IMR-90 (cell line): ENCODE data around the gene ARHGAP28. TPM values are rescaled to one million over a fixed set of nuclear protein-coding genes. Genes with fewer than 3 reads are reported as not detected.
A peak's percentile ranks its signal among the peaks of the same experiment; 100 is the strongest.

Experiments used
- ATAC-seq: fragments of 200-7000 bp; cut with Tn5 transposase; 2 replicates; pipeline ENCODE4 v1.9.1; 2020; ENCODE audit warnings: low read depth, mild to moderate bottlenecking, moderate library complexity
- Bru-seq: library from RNA; stranded (reverse); fragments of 400-500 nt; gene quantifications from one replicate; lab custom pipeline; 2021; lab: Mats Ljungman, UMichigan
- BruChase-seq, 2 experiments: library from RNA; stranded (reverse); fragments of 400-500 nt; gene quantifications; one replicate each; lab custom pipeline; 2021; lab: Mats Ljungman, UMichigan
- BruUV-seq: library from RNA; stranded (reverse); fragments of 400-500 nt; replicated peaks from 2 replicates; lab custom pipeline; 2021; lab: Mats Ljungman, UMichigan
- CTCF ChIA-PET: fragments of 300-600 bp; formaldehyde crosslinking; extraction: SDS; loops from one replicate; lab custom pipeline; 2021; ENCODE audit warnings: antibody characterized with exemption; lab: Yijun Ruan, JAX
- POLR2A ChIA-PET: fragments of 300-600 bp; sonication (Branson Sonifier 250); formaldehyde crosslinking; loops from one replicate; lab custom pipeline; 2022; ENCODE audit warnings: antibody characterized with exemption; ENCODE audit not compliant: unreplicated experiment; lab: Charles Lee
- DNase-seq: peaks from one replicate; pipeline ENCODE4 v3.0.0; 2013
- H2AFZ ChIP-seq: replicated peaks from 2 replicates; pipeline ENCODE3; 2013; ENCODE audit warnings: low read length, mild to moderate bottlenecking; ENCODE audit not compliant: poor library complexity
- H2AK5ac ChIP-seq: 2 replicates; pipeline ENCODE4 v1.6.1; 2013; ENCODE audit warnings: low read depth, low read length, inconsistent platforms
- H2AK9ac ChIP-seq: replicated peaks from 2 replicates; pipeline ENCODE3; 2013; ENCODE audit warnings: mild to moderate bottlenecking, low read depth, low read length, moderate library complexity; ENCODE audit not compliant: poor library complexity
- H2BK120ac ChIP-seq: 2 replicates; pipeline ENCODE4 v1.6.1; 2013; ENCODE audit warnings: low read depth, low read length, inconsistent platforms
- H2BK15ac ChIP-seq: 3 replicates; pipeline ENCODE4 v1.6.1; 2013; ENCODE audit warnings: low read depth, low read length, inconsistent platforms
- H2BK20ac ChIP-seq: 2 replicates; pipeline ENCODE4 v1.6.1; 2013; ENCODE audit warnings: low read depth, mild to moderate bottlenecking, inconsistent platforms, low read length, moderate library complexity
- H2BK5ac ChIP-seq: 2 replicates; pipeline ENCODE4 v1.6.1; 2013; ENCODE audit warnings: mild to moderate bottlenecking, low read depth, low read length, inconsistent platforms; ENCODE audit not compliant: poor library complexity, severe bottlenecking
- H3K14ac ChIP-seq: replicated peaks from 2 replicates; pipeline ENCODE4 v1.6.1; 2013; ENCODE audit warnings: low read depth, low read length, inconsistent platforms
- H3K18ac ChIP-seq: 2 replicates; pipeline ENCODE4 v1.6.1; 2013; ENCODE audit warnings: low read depth, low read length, control low read depth
- H3K23ac ChIP-seq: 2 replicates; pipeline ENCODE4 v1.6.1; 2013; ENCODE audit warnings: low read depth, low read length, inconsistent platforms
- H3K27ac ChIP-seq: 2 replicates; pipeline ENCODE4 v1.5.1; 2013; ENCODE audit warnings: mild to moderate bottlenecking, control low read depth, low read length; ENCODE audit not compliant: insufficient read depth
- H3K27me3 ChIP-seq: 2 replicates; pipeline ENCODE4 v1.6.1; 2013; ENCODE audit warnings: low read length; ENCODE audit not compliant: control insufficient read depth, insufficient read depth
- H3K36me3 ChIP-seq: 2 replicates; pipeline ENCODE4 v1.6.1; 2013; ENCODE audit warnings: low read length, mixed read lengths; ENCODE audit not compliant: control insufficient read depth, insufficient read depth
- H3K4ac ChIP-seq: 2 replicates; pipeline ENCODE4 v1.6.1; 2013; ENCODE audit warnings: low read depth, low read length, inconsistent platforms
- H3K4me1 ChIP-seq: 2 replicates; pipeline ENCODE4 v1.6.1; 2013; ENCODE audit warnings: low read length, mixed read lengths; ENCODE audit not compliant: control insufficient read depth, insufficient read depth
- H3K4me2 ChIP-seq: 2 replicates; pipeline ENCODE4 v1.6.1; 2013; ENCODE audit warnings: low read depth, mild to moderate bottlenecking, control low read depth, low read length, moderate library complexity
- H3K4me3 ChIP-seq: 2 replicates; pipeline ENCODE4 v1.5.1; 2013; ENCODE audit warnings: low read depth, mild to moderate bottlenecking, control low read depth, low read length, moderate library complexity; ENCODE audit not compliant: insufficient read depth
- H3K56ac ChIP-seq: 2 replicates; pipeline ENCODE4 v1.6.1; 2013; ENCODE audit warnings: low read length, inconsistent platforms; ENCODE audit not compliant: insufficient read depth; ENCODE audit errors: extremely low read depth
- H3K79me1 ChIP-seq, 2 experiments: 2 replicates each; pipeline ENCODE4 v1.6.1; 2013; ENCODE audit warnings: low read length in 2 of 2, inconsistent platforms in 1 of 2, low read depth in 1 of 2
- H3K9ac ChIP-seq: 2 replicates; pipeline ENCODE4 v1.6.1; 2013; ENCODE audit warnings: low read depth, low read length, control low read depth
- H3K9me1 ChIP-seq: 2 replicates; pipeline ENCODE4 v1.6.1; 2013; ENCODE audit warnings: low read length, inconsistent platforms; ENCODE audit not compliant: insufficient read depth
- H3K9me3 ChIP-seq: 2 replicates; pipeline ENCODE4 v1.6.1; 2013; ENCODE audit warnings: low read length; ENCODE audit not compliant: control insufficient read depth, insufficient read depth
- H4K20me1 ChIP-seq: 2 replicates; pipeline ENCODE4 v1.6.1; 2013; ENCODE audit warnings: low read length, inconsistent platforms; ENCODE audit not compliant: insufficient read depth
- H4K5ac ChIP-seq: 2 replicates; pipeline ENCODE4 v1.6.1; 2013; ENCODE audit warnings: mild to moderate bottlenecking, low read depth, low read length, control low read depth
- H4K8ac ChIP-seq, 2 experiments: 2 replicates each; pipeline ENCODE4 v1.6.1; 2013; ENCODE audit warnings: low read depth in 2 of 2, low read length in 2 of 2, control low read depth in 1 of 2, inconsistent platforms in 1 of 2
- H4K91ac ChIP-seq: 2 replicates; pipeline ENCODE4 v1.6.1; 2013; ENCODE audit warnings: low read depth, low read length, inconsistent platforms; ENCODE audit not compliant: insufficient read depth
- BHLHE40 ChIP-seq: fragments of 150-350 bp; IDR thresholded peaks from 2 replicates; pipeline ENCODE4 v1.6.1; 2016; ENCODE audit warnings: mild to moderate bottlenecking, low read depth, low read length
- CTCF ChIP-seq: conservative IDR thresholded peaks from 2 replicates; pipeline ENCODE4 v1.5.1; 2012; ENCODE audit warnings: mild to moderate bottlenecking, low read depth, low read length, improper control_type of control experiment
- MAZ ChIP-seq: IDR thresholded peaks from 2 replicates; pipeline ENCODE4 v1.6.1; 2012; ENCODE audit warnings: low read depth, mild to moderate bottlenecking, low read length, improper control_type of control experiment, moderate library complexity, borderline replicate concordance
- MXI1 ChIP-seq: IDR thresholded peaks from 2 replicates; pipeline ENCODE4 v1.6.1; 2012; ENCODE audit warnings: low read depth, mild to moderate bottlenecking, low read length, moderate library complexity, borderline replicate concordance
- NFE2L2 ChIP-seq: fragments of 150-350 bp; IDR thresholded peaks from 2 replicates; pipeline ENCODE4 v1.6.1; 2016; ENCODE audit warnings: low read depth, mild to moderate bottlenecking, low read length
- POLR2A ChIP-seq: IDR thresholded peaks from 2 replicates; pipeline ENCODE4 v1.6.1; 2012; ENCODE audit warnings: mild to moderate bottlenecking, low read depth, low read length
- RAD21 ChIP-seq: IDR thresholded peaks from 2 replicates; pipeline ENCODE4 v1.6.1; 2012; ENCODE audit warnings: low read length, improper control_type of control experiment
- USF2 ChIP-seq: fragments of 150-350 bp; IDR thresholded peaks from 2 replicates; pipeline ENCODE4 v1.6.1; 2017; ENCODE audit warnings: mild to moderate bottlenecking, antibody characterized with exemption, low read length, low read depth
- WGBS, 2 experiments: methylation state at CpG; one replicate each; pipeline versions ENCODE4 v1.1.5 to v1.1.7; 2013; ENCODE audit warnings: missing lambda C conversion rate in 2 of 2; ENCODE audit not compliant: insufficient read length in 1 of 2; ENCODE audit errors: extremely low coverage in 2 of 2; 5-methylcytosine and 5-hydroxymethylcytosine counted together
- dilution Hi-C: fragments of 300-500 bp; cut with HindIII; formaldehyde crosslinking; loops from one replicate; pipeline ENCODE4 v1.14.3; 2018; ENCODE audit warnings: low sequenced_read_pairs; ENCODE audit not compliant: unreplicated experiment
- in situ Hi-C: fragments of 300-500 bp; cut with MboI; formaldehyde crosslinking; loops from 3 replicates; pipeline ENCODE4 v1.14.3; 2019; ENCODE audit warnings: low sequenced_read_pairs, inconsistent platforms, mixed read lengths
- intact Hi-C: fragments of 100-400 bp; cut with micrococcal nuclease; formaldehyde crosslinking; loops from 2 replicates; pipeline ENCODE4 v1.10.0; 2022
- long read RNA-seq: library from polyadenylated mRNA; unstranded; transcript quantifications from one replicate; pipeline ENCODE4 v2.0.0, GENCODE V29; 2021; ENCODE audit not compliant: unreplicated experiment
- polyA plus RNA-seq, 3 experiments: library from polyadenylated mRNA; depleted of rRNA; stranded (reverse); fragments of >200 nt; gene quantifications; 2 replicates each; pipeline ENCODE4 v1.2.3, GENCODE V29; 2012; ENCODE audit warnings: low replicate concordance in 1 of 3
- total RNA-seq: library from RNA; depleted of rRNA; stranded (reverse); fragments of >200 nt; gene quantifications from 2 replicates; pipeline ENCODE4 v1.2.3, GENCODE V29; 2012; rRNA removed

ARHGAP28 gene
- total RNA-seq (2.8 and 3.8 TPM in 2 replicates), polyA plus RNA-seq (2012; rRNA removed) (1.3 and 1.8 TPM in 2 replicates), Bru-seq, nascent RNA (percentile 89 among the genes with signal in this experiment), BruChase-seq, experiment 1, labeled RNA remaining after a 6-hour chase (percentile 85 among the genes with signal in this experiment), BruChase-seq, experiment 2, labeled RNA remaining after a 2-hour chase (percentile 92 among the genes with signal in this experiment)
- 0.56 and 0.70 TPM in 2 replicates for polyA plus RNA-seq (2012; cell fraction: cytosol; rRNA removed)
- polyA plus RNA-seq (2012; cell fraction: nucleus; rRNA removed; ENCODE audit: low replicate concordance) = 0.33 and 3.3 TPM in 2 replicates
- long read RNA-seq, transcript ARHGAP28-203 (18 exons, 2,295 nt) = major isoform, 15 of 26 reads
- long read RNA-seq, partial matches to known transcripts = 6 of 26 reads
- long read RNA-seq, other reads (novel, unspliced or antisense) = 5 of 26 reads

DNA sequence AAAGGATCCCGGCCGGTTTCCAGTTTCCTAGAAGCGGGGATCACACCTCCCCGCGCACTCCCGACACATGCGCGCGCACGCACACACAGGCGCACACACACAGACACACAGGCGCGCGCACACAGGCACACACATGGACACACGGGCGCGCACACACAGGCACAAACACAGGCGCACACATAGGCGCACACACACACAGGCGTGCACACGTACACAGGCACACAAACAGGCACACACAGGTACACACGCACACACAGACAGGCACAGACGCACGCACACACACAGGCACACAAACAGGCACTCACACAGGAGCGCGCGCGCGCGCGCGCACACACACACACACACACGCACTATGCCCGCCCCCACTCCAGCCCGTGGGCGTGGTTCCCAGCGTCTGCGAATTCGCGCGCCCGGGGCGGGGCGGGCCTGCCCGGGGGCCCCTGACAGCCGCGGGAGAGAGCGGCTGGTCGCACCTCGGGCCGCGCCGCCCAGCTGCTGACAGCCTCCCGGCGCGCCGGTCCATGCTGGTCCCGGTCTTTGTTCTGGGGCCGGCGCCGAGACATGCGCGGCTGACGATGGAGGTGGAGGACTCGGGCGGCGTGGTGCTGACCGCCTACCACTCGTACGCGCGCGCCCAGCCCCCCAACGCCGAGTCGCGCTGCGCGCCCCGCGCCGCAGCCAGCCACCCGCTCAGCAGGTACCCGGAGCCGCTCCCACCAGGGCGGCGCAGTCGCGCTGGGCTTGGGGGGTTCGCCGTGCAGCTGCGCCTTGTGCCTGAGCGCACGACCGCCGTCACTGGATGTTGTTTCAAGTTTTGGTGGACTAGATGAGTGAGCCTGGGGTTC, at the start of gene ARHGAP28:
Gene ARHGAP28 (plus strand): TSS at position 470 of the 845 bp plus-strand sequence. CDS start 106 bp downstream, at position 576.
- TF ChIP-seq MXI1 = peak; percentile 84; the same call in 1 of the 2 replicates
- no peak for TF ChIP-seq USF2
- peak; percentile 31; the same call in 1 of the 2 replicates for TF ChIP-seq POLR2A
- no peak for TF ChIP-seq BHLHE40
- peak; percentile 34 for TF ChIP-seq CTCF
- TF ChIP-seq RAD21 = peak; percentile 17; the same call in 1 of the 2 replicates
- peak; percentile 21; the same call in 1 of the 2 replicates for TF ChIP-seq MAZ
- no peak for TF ChIP-seq NFE2L2
- DNase-seq = peak; percentile 92
- BruUV-seq = no TSS peak
- POLR2A ChIA-PET = no interaction called here
- in situ Hi-C loops = no loop called here
- Histone ChIP-seq H3K23ac (peak within 1 kb of the TSS; percentile 80; the same call in 1 of the 2 replicates), H2BK15ac (peak within 1 kb of the TSS; percentile 91; the same call in 2 of the 3 replicates), H2BK5ac (peak within 1 kb of the TSS; percentile 62), H3K4me3 (peak within 1 kb of the TSS; percentile 68), H2AK9ac (peak within 1 kb of the TSS; percentile 84), H4K20me1 (no peaks in the 10 kb centered on the region), H3K56ac (peak within 1 kb of the TSS; percentile 84), H3K36me3 (no peaks in the 10 kb centered on the region), H3K9me3 (no peaks in the 10 kb centered on the region), H4K91ac (peak within 1 kb of the TSS; percentile 80), H3K4ac (peak within 1 kb of the TSS; percentile 93), H2BK20ac (peak within 1 kb of the TSS; percentile 80), H3K9me1 (peaks cover 11% of the 10 kb centered on the region; the same call in 1 of the 2 replicates), H4K5ac (peak within 1 kb of the TSS; percentile 66), H3K79me1 (0 out of 4 replicates have a peak, but pooled peaks cover 4 to 6% of the 10 kb centered on the region in 2 experiments), H3K9ac (peak within 1 kb of the TSS; percentile 91), H3K4me1 (peaks cover 4% of the 10 kb centered on the region), H3K4me2 (peak within 1 kb of the TSS; percentile 75), H3K27ac (peak within 1 kb of the TSS; percentile 96), H3K14ac (peak within 1 kb of the TSS; percentile 93), H3K27me3 (no peaks in the 10 kb centered on the region), H2AK5ac (peak within 1 kb of the TSS; percentile 93), H2BK120ac (peak within 1 kb of the TSS; percentile 91), H4K8ac (peak within 1 kb of the TSS; percentile 75 to 77), H2AFZ (peak within 1 kb of the TSS; percentile 91), H3K18ac (peak within 1 kb of the TSS; percentile 86)
- ATAC-seq = peak; percentile 84
- dilution Hi-C loops = no loop called here
- CTCF ChIA-PET = interaction anchor here (0.7 kb wide), 1 partner anchor 1231 kb away, joined by 4 read pairs; no protein-coding TSS in a partner anchor
- WGBS, 2 experiments = 1% methylated on average over 21 of the region's 96 CpGs; no CpG with 5 or more reads in 1 of the 2 experiments
- intact Hi-C loops = loop anchor here (1.0 to 5.0 kb wide), 9 partner anchors 47 to 837 kb away; no protein-coding TSS in a partner anchor
